ENCODE data around the gene GDPD4. TPM values are rescaled to one million over a fixed set of nuclear protein-coding genes. Genes with fewer than 3 reads are reported as not detected.

GDPD4 gene
- total RNA-seq, 4 donors from 2014 or later, result not detected

GRCh38 chr11:77287615-77288273 lies 13.7 kb downstream of the GDPD4 start:
- H3K27ac ChIP-seq, result no peak overlapping the region
- DNase-seq, result no peak
- 32 to 37% methylated on average over 4 of the region's 5 CpGs for WGBS, 2 donors
- no peaks in the 10 kb centered on the region for H3K4me1 ChIP-seq
- no peaks in the 10 kb centered on the region for H3K9me3 ChIP-seq
- peaks cover 0 to 14% (median 0%) of the 10 kb centered on the region in 4 donors for H3K27me3 ChIP-seq
- intact Hi-C loops (cut with DNase I), result no loop called here
- no peak overlapping the region for H3K4me3 ChIP-seq
- no peak for TF ChIP-seq POLR2A (IDR thresholded peaks at IDR 0.05)
- H3K36me3 ChIP-seq, result no peaks in the 10 kb centered on the region

- peaks cover 0 to 14% (median 0%) of the 10 kb centered on the region in 4 donors for H3K27me3 ChIP-seq
- 80 to 88% methylated on average over 3 of the region's 3 CpGs for WGBS, 2 donors
- no peaks in the 10 kb centered on the region for H3K9me3 ChIP-seq
- H3K4me3 ChIP-seq, result no peak overlapping the region
- H3K27ac ChIP-seq, result no peak overlapping the region
- no peak for DNase-seq
- intact Hi-C loops (cut with DNase I), result no loop called here
- no peaks in the 10 kb centered on the region for H3K36me3 ChIP-seq
- H3K4me1 ChIP-seq, result no peaks in the 10 kb centered on the region
- TF ChIP-seq CTCF (IDR thresholded peaks at IDR 0.05), result no peak
- no peak for TF ChIP-seq POLR2A (IDR thresholded peaks at IDR 0.05)
These were observed 14.3 kb downstream of the GDPD4 start for GRCh38 chr11:77287136-77287535.

- no peak overlapping the region for H3K4me3 ChIP-seq
- no peak for DNase-seq
- H3K9me3 ChIP-seq, result no peaks in the 10 kb centered on the region
- intact Hi-C loops (cut with DNase I), result no loop called here
- H3K4me1 ChIP-seq, result no peaks in the 10 kb centered on the region
- no peaks in the 10 kb centered on the region for H3K36me3 ChIP-seq
- 79% methylated on average over 6 of the region's 6 CpGs for WGBS, 2 donors
- peaks cover 0 to 14% (median 0%) of the 10 kb centered on the region in 4 donors for H3K27me3 ChIP-seq
- no peak overlapping the region for H3K27ac ChIP-seq
- TF ChIP-seq POLR2A (IDR thresholded peaks at IDR 0.05), result no peak
- TF ChIP-seq CTCF (IDR thresholded peaks at IDR 0.05), result no peak
These were observed 16.7 kb downstream of the GDPD4 start for GRCh38 chr11:77284476-77285468.

GRCh38 chr11:77283101-77283500 lies 18.4 kb downstream of the GDPD4 start:
- TF ChIP-seq POLR2A (IDR thresholded peaks at IDR 0.05) (no peak), CTCF (IDR thresholded peaks at IDR 0.05) (no peak)
- 54 to 65% methylated on average over 3 of the region's 3 CpGs for WGBS, 2 donors

GRCh38 chr11:77278595-77279506 lies 22.6 kb downstream of the GDPD4 start:
- Histone ChIP-seq H3K4me3 (no peak overlapping the region), H3K4me1 (no peaks in the 10 kb centered on the region), H3K9me3 (no peaks in the 10 kb centered on the region), H3K36me3 (no peaks in the 10 kb centered on the region), H3K27me3 (no peaks in the 10 kb centered on the region), H3K27ac (no peak overlapping the region)
- WGBS, 2 donors, result 49 to 84% methylated on average over 2 of the region's 2 CpGs
- no peak for DNase-seq
- intact Hi-C loops (cut with DNase I), result no loop called here
- TF ChIP-seq CTCF (IDR thresholded peaks at IDR 0.05), result no peak

More at GRCh38 chr11:77283101-77283500, 18.4 kb downstream of the GDPD4 start:
- H3K27me3 ChIP-seq, result peaks cover 0 to 4% (median 0%) of the 10 kb centered on the region in 4 donors
- no peaks in the 10 kb centered on the region for H3K9me3 ChIP-seq
- H3K36me3 ChIP-seq, result no peaks in the 10 kb centered on the region
- H3K27ac ChIP-seq, result no peak overlapping the region
- H3K4me3 ChIP-seq, result no peak overlapping the region
- intact Hi-C loops (cut with DNase I), result no loop called here
- DNase-seq, result no peak
- H3K4me1 ChIP-seq, result no peaks in the 10 kb centered on the region

All from esophagus squamous epithelium (tissue), 5 donors.